ENCODE data around the gene RBPJ.

Gene RBPJ

GRCh38 chr4:26412381-26413372, 91.9 kb downstream of the RBPJ start:
- H3K4me3 ChIP-seq (ENCODE audit: low read depth, low read length) = no peak overlapping the region

- H3K4me3 ChIP-seq (ENCODE audit: low read depth, low read length) = no peak overlapping the region
Measured at GRCh38 chr4:26413582-26413981, 92.8 kb downstream of the RBPJ start.

GRCh38 chr4:26418107-26418506, 97.3 kb downstream of the RBPJ start:
- H3K4me3 ChIP-seq (ENCODE audit: low read depth, low read length) = no peak overlapping the region

- no peak overlapping the region for H3K4me3 ChIP-seq (ENCODE audit: low read depth, low read length)
Measured at GRCh38 chr4:26418850-26419249, 98.0 kb downstream of the RBPJ start.

- no peak overlapping the region for H3K4me3 ChIP-seq (ENCODE audit: low read depth, low read length)
Measured at GRCh38 chr4:26420438-26420837, 99.6 kb downstream of the RBPJ start.

GRCh38 chr4:26420913-26421312, 100.1 kb downstream of the RBPJ start:
- H3K4me3 ChIP-seq (ENCODE audit: low read depth, low read length) = no peak overlapping the region

- H3K4me3 ChIP-seq (ENCODE audit: low read depth, low read length) = no peak overlapping the region
Measured at GRCh38 chr4:26424153-26424552, 103.3 kb downstream of the RBPJ start.

GRCh38 chr4:26424838-26425237, 104.0 kb downstream of the RBPJ start:
- no peak overlapping the region for H3K4me3 ChIP-seq (ENCODE audit: low read depth, low read length)

- H3K4me3 ChIP-seq (ENCODE audit: low read depth, low read length) = no peak overlapping the region
Measured at GRCh38 chr4:26425953-26426352, 105.1 kb downstream of the RBPJ start.

GRCh38 chr4:26426892-26427291, 106.1 kb downstream of the RBPJ start:
- H3K4me3 ChIP-seq (ENCODE audit: low read depth, low read length) = no peak overlapping the region

- H3K4me3 ChIP-seq (ENCODE audit: low read depth, low read length) = no peak overlapping the region
Measured at GRCh38 chr4:26429910-26430309, 109.1 kb downstream of the RBPJ start.

GRCh38 chr4:26431461-26432180, 110.8 kb downstream of the RBPJ start:
- H3K4me3 ChIP-seq (ENCODE audit: low read depth, low read length) = no peak overlapping the region

GRCh38 chr4:26432419-26432818, 111.6 kb downstream of the RBPJ start:
- no peak overlapping the region for H3K4me3 ChIP-seq (ENCODE audit: low read depth, low read length)

GRCh38 chr4:26433556-26433955, 112.7 kb downstream of the RBPJ start:
- H3K4me3 ChIP-seq (ENCODE audit: low read depth, low read length) = no peak overlapping the region

GRCh38 chr4:26434030-26434639, 113.3 kb downstream of the RBPJ start:
- H3K4me3 ChIP-seq (ENCODE audit: low read depth, low read length) = no peak overlapping the region

- no peak overlapping the region for H3K4me3 ChIP-seq (ENCODE audit: low read depth, low read length)
Measured at GRCh38 chr4:26441102-26441501, 120.3 kb downstream of the RBPJ start.

GRCh38 chr4:26441771-26442170, 121.0 kb downstream of the RBPJ start:
- H3K4me3 ChIP-seq (ENCODE audit: low read depth, low read length) = no peak overlapping the region

- H3K4me3 ChIP-seq (ENCODE audit: low read depth, low read length) = no peak overlapping the region
Measured at GRCh38 chr4:26447378-26447777, 126.6 kb downstream of the RBPJ start.

GRCh38 chr4:26450418-26450817, 129.6 kb downstream of the RBPJ start:
- H3K4me3 ChIP-seq (ENCODE audit: low read depth, low read length) = no peak overlapping the region

GRCh38 chr4:26451597-26451996, 130.8 kb downstream of the RBPJ start:
- no peak overlapping the region for H3K4me3 ChIP-seq (ENCODE audit: low read depth, low read length)

Data from iPS-11a (cell line).